SK-N-SH treated with all-trans-retinoic acid at 6 μM for 48 hours (cell line): ENCODE data around the gene ZSWIM8.

Experiments used
- ATAC-seq: fragments of 200-7000 bp; cut with Tn5 transposase; 3 replicates; pipeline ENCODE4 v1.9.1; 2020; ENCODE audit warnings: mild to moderate bottlenecking, moderate library complexity
- ARNTL ChIP-seq: fragments of 450-650 bp; formaldehyde crosslinking; IDR thresholded peaks from 2 replicates; pipeline ENCODE4 v1.5.0; 2020; ENCODE audit warnings: low read depth, mild to moderate bottlenecking, moderate library complexity, borderline replicate concordance
- BACH2 ChIP-seq: fragments of 250-450 bp; sonication (Bioruptor Pico); IDR thresholded peaks from 2 replicates; pipeline ENCODE4 v1.9.0; 2021; ENCODE audit warnings: mild to moderate bottlenecking, borderline replicate concordance
- CSDC2 ChIP-seq: fragments of 250-450 bp; sonication (Bioruptor Pico); IDR thresholded peaks from 2 replicates; pipeline ENCODE4 v1.5.0; 2020; ENCODE audit warnings: mild to moderate bottlenecking, moderate library complexity
- ESRRG ChIP-seq: fragments of 250-450 bp; sonication (Bioruptor Pico); IDR thresholded peaks from 2 replicates; pipeline ENCODE4 v1.6.1; 2021; ENCODE audit warnings: mild to moderate bottlenecking
- GLIS3 ChIP-seq: fragments of 250-450 bp; sonication (Bioruptor Pico); IDR thresholded peaks from 2 replicates; pipeline ENCODE4 v1.5.0; 2020; ENCODE audit warnings: mild to moderate bottlenecking, moderate library complexity
- ISL1 ChIP-seq: fragments of 250-450 bp; sonication (Bioruptor Pico); IDR thresholded peaks from 2 replicates; pipeline ENCODE4 v2.1.2; 2022; ENCODE audit warnings: mild to moderate bottlenecking, moderate library complexity
- OSR1 ChIP-seq: fragments of 250-450 bp; sonication (Bioruptor Pico); IDR thresholded peaks from 2 replicates; pipeline ENCODE4 v1.8.0; 2022; ENCODE audit warnings: moderate library complexity, mild to moderate bottlenecking, inconsistent platforms
- PATZ1 ChIP-seq: fragments of 250-450 bp; sonication (Bioruptor Pico); IDR thresholded peaks from 2 replicates; pipeline ENCODE4 v1.8.0; 2020; ENCODE audit warnings: mild to moderate bottlenecking, moderate library complexity, borderline replicate concordance
- POU6F1 ChIP-seq: fragments of 250-450 bp; sonication (Bioruptor Pico); IDR thresholded peaks from 2 replicates; pipeline ENCODE4 v1.8.0; 2021; ENCODE audit warnings: low read depth, mild to moderate bottlenecking, moderate library complexity, borderline replicate concordance
- PPARA ChIP-seq: fragments of 250-450 bp; sonication (Bioruptor Pico); IDR thresholded peaks from 2 replicates; pipeline ENCODE4 v1.5.0; 2020; ENCODE audit warnings: mild to moderate bottlenecking, borderline replicate concordance
- RARB ChIP-seq: fragments of 250-450 bp; sonication (Bioruptor Pico); IDR thresholded peaks from 2 replicates; pipeline ENCODE4 v1.8.0; 2021; ENCODE audit warnings: mild to moderate bottlenecking, moderate library complexity
- SNAI2 ChIP-seq: fragments of 250-450 bp; sonication (Bioruptor Pico); IDR thresholded peaks from 2 replicates; pipeline ENCODE4 v1.5.0; 2020; ENCODE audit warnings: mild to moderate bottlenecking, moderate library complexity
- TCF4 ChIP-seq: fragments of 250-450 bp; sonication (Bioruptor Pico); IDR thresholded peaks from 2 replicates; pipeline ENCODE4 v1.8.0; 2021; ENCODE audit warnings: mild to moderate bottlenecking, moderate library complexity, borderline replicate concordance
- TOX ChIP-seq: fragments of 250-450 bp; sonication (Bioruptor Pico); IDR thresholded peaks from 2 replicates; pipeline ENCODE4 v1.8.0; 2021; ENCODE audit warnings: mild to moderate bottlenecking, moderate library complexity, borderline replicate concordance
- TSHZ2 ChIP-seq: fragments of 250-450 bp; sonication (Bioruptor Pico); IDR thresholded peaks from 2 replicates; pipeline ENCODE4 v1.5.0; 2020; ENCODE audit warnings: mild to moderate bottlenecking, moderate library complexity
- ZC3H10 ChIP-seq: fragments of 250-450 bp; sonication (Bioruptor Pico); IDR thresholded peaks from 2 replicates; pipeline ENCODE4 v1.5.1; 2021; ENCODE audit warnings: mild to moderate bottlenecking, moderate library complexity
- ZFP3 ChIP-seq: fragments of 250-450 bp; sonication (Bioruptor Pico); IDR thresholded peaks from 2 replicates; pipeline ENCODE4 v1.5.0; 2020; ENCODE audit warnings: mild to moderate bottlenecking, moderate library complexity
- ZFP30 ChIP-seq: fragments of 450-650 bp; formaldehyde crosslinking; IDR thresholded peaks from 2 replicates; pipeline ENCODE4 v1.5.0; 2022; ENCODE audit warnings: mild to moderate bottlenecking, moderate library complexity
- ZNF565 ChIP-seq: fragments of 450-650 bp; formaldehyde crosslinking; conservative IDR thresholded peaks from 2 replicates; pipeline ENCODE4 v1.5.0; 2020; ENCODE audit warnings: low read depth, mild to moderate bottlenecking, moderate library complexity
- ZNF8 ChIP-seq: fragments of 450-650 bp; formaldehyde crosslinking; IDR thresholded peaks from 2 replicates; pipeline ENCODE4 v1.5.0; 2020; ENCODE audit warnings: mild to moderate bottlenecking, moderate library complexity
- TF ChIP-seq, protein P1 (sequence below): fragments of 250-450 bp; sonication (Bioruptor Pico); IDR thresholded peaks from 2 replicates; pipeline ENCODE4 v1.5.1; 2021; ENCODE audit warnings: mild to moderate bottlenecking, moderate library complexity
- TF ChIP-seq, protein P2 (sequence below): fragments of 250-450 bp; sonication (Bioruptor Pico); IDR thresholded peaks from 2 replicates; pipeline ENCODE4 v1.5.1; 2020; ENCODE audit warnings: low read depth, mild to moderate bottlenecking, moderate library complexity

ZSWIM8 gene

GRCh38 chr10:73841061-73841421 is 55.6 kb downstream of the ZSWIM8 start:
- TF ChIP-seq ZFP30 (no peak), PATZ1 (no peak), ARNTL (CRISPR knock-in tag) (no peak), ZNF565 (no peak), ZFP3 (no peak), POU6F1 (CRISPR knock-in tag) (no peak), RARB (CRISPR knock-in tag) (no peak), CSDC2 (CRISPR knock-in tag) (no peak), SNAI2 (CRISPR knock-in tag) (no peak), TSHZ2 (CRISPR knock-in tag) (no peak), TOX (CRISPR knock-in tag) (no peak), OSR1 (CRISPR knock-in tag) (no peak), PPARA (CRISPR knock-in tag) (no peak), BACH2 (CRISPR knock-in tag) (no peak), ZC3H10 (CRISPR knock-in tag) (no peak), ISL1 (no peak)
- TF ChIP-seq, protein P1, sequence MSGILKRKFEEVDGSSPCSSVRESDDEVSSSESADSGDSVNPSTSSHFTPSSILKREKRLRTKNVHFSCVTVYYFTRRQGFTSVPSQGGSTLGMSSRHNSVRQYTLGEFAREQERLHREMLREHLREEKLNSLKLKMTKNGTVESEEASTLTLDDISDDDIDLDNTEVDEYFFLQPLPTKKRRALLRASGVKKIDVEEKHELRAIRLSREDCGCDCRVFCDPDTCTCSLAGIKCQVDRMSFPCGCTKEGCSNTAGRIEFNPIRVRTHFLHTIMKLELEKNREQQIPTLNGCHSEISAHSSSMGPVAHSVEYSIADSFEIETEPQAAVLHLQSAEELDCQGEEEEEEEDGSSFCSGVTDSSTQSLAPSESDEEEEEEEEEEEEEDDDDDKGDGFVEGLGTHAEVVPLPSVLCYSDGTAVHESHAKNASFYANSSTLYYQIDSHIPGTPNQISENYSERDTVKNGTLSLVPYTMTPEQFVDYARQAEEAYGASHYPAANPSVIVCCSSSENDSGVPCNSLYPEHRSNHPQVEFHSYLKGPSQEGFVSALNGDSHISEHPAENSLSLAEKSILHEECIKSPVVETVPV (CRISPR knock-in tag), result no peak
- TF ChIP-seq, protein P2, sequence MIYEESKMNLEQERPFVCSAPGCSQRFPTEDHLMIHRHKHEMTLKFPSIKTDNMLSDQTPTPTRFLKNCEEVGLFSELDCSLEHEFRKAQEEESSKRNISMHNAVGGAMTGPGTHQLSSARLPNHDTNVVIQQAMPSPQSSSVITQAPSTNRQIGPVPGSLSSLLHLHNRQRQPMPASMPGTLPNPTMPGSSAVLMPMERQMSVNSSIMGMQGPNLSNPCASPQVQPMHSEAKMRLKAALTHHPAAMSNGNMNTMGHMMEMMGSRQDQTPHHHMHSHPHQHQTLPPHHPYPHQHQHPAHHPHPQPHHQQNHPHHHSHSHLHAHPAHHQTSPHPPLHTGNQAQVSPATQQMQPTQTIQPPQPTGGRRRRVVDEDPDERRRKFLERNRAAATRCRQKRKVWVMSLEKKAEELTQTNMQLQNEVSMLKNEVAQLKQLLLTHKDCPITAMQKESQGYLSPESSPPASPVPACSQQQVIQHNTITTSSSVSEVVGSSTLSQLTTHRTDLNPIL (CRISPR knock-in tag), result no peak
- no peak for ATAC-seq

GRCh38 chr10:73841526-73842285 is 56.3 kb downstream of the ZSWIM8 start:
- ATAC-seq, result no peak
- TF ChIP-seq ZNF565 (no peak), ZFP30 (no peak), RARB (CRISPR knock-in tag) (no peak), TCF4 (CRISPR knock-in tag) (no peak), ISL1 (no peak), ZNF8 (CRISPR knock-in tag) (no peak), TSHZ2 (CRISPR knock-in tag) (no peak), SNAI2 (CRISPR knock-in tag) (no peak), GLIS3 (CRISPR knock-in tag) (no peak), CSDC2 (CRISPR knock-in tag) (no peak), ESRRG (CRISPR knock-in tag) (no peak), ARNTL (CRISPR knock-in tag) (no peak), OSR1 (CRISPR knock-in tag) (no peak)
- TF ChIP-seq, protein P1 (CRISPR knock-in tag), result no peak
- TF ChIP-seq, protein P2 (CRISPR knock-in tag), result no peak
